ENCODE measurements around the gene LRP5.

LRP5 gene

DNA sequence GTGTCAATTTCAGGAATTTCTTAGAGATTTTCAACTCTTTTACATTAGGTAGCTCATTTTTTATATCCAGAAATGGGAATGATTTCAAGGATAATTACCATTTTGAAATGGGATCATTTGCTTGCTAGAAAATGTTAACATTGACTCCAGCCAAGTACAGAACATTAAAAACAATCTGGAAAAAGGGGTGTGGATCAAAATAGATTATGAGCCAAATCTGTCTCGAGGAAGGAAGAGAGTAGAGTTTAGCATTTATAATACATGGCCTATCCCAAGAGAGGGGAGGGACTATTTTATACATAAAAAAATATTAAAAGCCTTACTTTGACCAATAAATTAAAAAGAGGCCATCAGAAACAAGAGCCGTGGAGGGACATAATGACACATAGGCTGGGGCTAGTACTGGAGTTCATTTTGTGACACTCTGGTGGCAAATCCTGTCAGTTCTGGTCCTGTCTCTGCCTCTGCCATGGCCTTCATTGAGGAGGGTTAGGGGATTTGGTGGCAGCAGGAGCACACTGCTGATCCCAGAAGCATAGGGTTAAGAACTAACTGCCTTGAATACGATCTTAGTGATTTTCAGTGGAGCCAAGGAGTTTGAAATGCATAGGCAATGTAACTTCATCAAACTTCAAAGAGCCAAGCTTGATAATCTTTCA, 168.6 kb downstream of the LRP5 start:
- no peak overlapping the region for H3K4me2 ChIP-seq
- no peak overlapping the region for H3K4me3 ChIP-seq (IDR thresholded peaks at IDR 0.05; ENCODE audit: insufficient read depth, low read depth, low read length)
- H4K20me1 ChIP-seq (ENCODE audit: insufficient read depth) = peaks cover 51% of the 10 kb centered on the region
- TF ChIP-seq, protein P1, sequence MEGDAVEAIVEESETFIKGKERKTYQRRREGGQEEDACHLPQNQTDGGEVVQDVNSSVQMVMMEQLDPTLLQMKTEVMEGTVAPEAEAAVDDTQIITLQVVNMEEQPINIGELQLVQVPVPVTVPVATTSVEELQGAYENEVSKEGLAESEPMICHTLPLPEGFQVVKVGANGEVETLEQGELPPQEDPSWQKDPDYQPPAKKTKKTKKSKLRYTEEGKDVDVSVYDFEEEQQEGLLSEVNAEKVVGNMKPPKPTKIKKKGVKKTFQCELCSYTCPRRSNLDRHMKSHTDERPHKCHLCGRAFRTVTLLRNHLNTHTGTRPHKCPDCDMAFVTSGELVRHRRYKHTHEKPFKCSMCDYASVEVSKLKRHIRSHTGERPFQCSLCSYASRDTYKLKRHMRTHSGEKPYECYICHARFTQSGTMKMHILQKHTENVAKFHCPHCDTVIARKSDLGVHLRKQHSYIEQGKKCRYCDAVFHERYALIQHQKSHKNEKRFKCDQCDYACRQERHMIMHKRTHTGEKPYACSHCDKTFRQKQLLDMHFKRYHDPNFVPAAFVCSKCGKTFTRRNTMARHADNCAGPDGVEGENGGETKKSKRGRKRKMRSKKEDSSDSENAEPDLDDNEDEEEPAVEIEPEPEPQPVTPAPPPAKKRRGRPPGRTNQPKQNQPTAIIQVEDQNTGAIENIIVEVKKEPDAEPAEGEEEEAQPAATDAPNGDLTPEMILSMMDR (conservative IDR thresholded peaks at IDR 0.05; ENCODE audit: low read depth, low read length) = no peak
- H3K79me2 ChIP-seq (ENCODE audit: insufficient read depth, low read depth) = peaks cover 94% of the 10 kb centered on the region
- no peaks in the 10 kb centered on the region for H3K36me3 ChIP-seq (ENCODE audit: insufficient read depth)
- peaks cover 9% of the 10 kb centered on the region for H3K4me1 ChIP-seq (ENCODE audit: low read depth, poor library complexity, severe bottlenecking)
- no peak overlapping the region for H3K27ac ChIP-seq
- no peak overlapping the region for H2AFZ ChIP-seq (ENCODE audit: low read depth)
- no peaks in the 10 kb centered on the region for H3K27me3 ChIP-seq (ENCODE audit: insufficient read depth, low read depth)
- no peak overlapping the region for H3K9ac ChIP-seq

DNA sequence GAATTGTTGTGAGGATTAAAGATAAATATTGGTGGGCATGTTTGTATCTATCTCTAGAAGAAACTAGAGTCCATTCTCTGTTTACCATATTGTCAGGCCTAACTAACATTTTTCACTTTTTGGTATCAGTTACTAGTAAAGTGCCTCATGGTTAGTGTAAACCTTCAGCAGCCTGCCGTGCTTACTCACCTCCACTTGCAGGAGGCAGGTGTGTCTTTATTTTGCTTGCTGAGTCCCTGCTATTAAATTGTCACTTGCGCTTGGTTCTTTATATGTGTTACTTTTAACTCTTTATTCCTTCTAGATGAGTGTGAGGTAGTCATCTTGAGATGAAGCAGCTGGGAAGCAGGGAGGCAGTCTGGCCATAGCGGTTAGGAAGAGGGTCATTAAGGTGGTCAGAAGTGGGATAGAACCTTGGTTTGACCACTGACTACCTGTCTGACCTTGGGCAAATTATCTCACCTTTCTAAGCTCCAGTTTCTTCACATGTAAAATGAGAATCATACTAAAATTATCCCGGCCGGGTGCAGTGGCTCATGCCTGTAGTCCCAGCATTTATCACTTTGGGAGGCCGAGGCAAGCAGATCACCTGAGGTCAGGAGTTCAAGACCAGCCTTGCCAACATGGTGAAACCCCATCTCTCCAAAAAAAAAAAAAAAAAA, 169.3 kb downstream of the LRP5 start:
- no peak overlapping the region for H3K9ac ChIP-seq
- peaks cover 47% of the 10 kb centered on the region for H4K20me1 ChIP-seq (ENCODE audit: insufficient read depth)
- H3K4me1 ChIP-seq (ENCODE audit: low read depth, poor library complexity, severe bottlenecking) = peaks cover 16% of the 10 kb centered on the region
- no peak overlapping the region for H2AFZ ChIP-seq (ENCODE audit: low read depth)
- peaks cover 98% of the 10 kb centered on the region for H3K79me2 ChIP-seq (ENCODE audit: insufficient read depth, low read depth)
- no peaks in the 10 kb centered on the region for H3K36me3 ChIP-seq (ENCODE audit: insufficient read depth)
- H3K27ac ChIP-seq = no peak overlapping the region
- no peak overlapping the region for H3K4me2 ChIP-seq
- H3K4me3 ChIP-seq (IDR thresholded peaks at IDR 0.05; ENCODE audit: insufficient read depth, low read depth, low read length) = no peak overlapping the region
- TF ChIP-seq, protein P1 (conservative IDR thresholded peaks at IDR 0.05; ENCODE audit: low read depth, low read length) = no peak
- no peaks in the 10 kb centered on the region for H3K27me3 ChIP-seq (ENCODE audit: insufficient read depth, low read depth)

DNA sequence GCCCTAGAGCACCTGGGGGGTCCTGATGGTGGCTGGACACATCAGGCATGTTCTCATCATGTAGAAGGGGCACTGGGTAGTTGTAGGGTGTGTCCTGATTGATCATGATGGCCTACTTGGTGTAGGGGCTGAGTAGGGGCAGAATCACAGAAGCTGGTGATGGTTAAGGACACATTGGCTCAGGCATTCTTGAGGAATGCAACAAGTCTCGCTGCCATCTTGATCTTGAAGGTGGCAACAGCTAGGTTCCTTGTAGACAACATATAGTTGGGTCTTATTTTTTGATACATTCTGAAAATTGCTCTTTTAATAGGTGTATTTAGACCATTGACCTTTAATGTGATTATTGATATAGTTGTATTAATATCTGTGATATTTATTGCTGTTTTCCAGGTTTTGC, 176.2 kb downstream of the LRP5 start:
- TF ChIP-seq, protein P1 (conservative IDR thresholded peaks at IDR 0.05; ENCODE audit: low read depth, low read length) = no peak
- no peak overlapping the region for H3K4me2 ChIP-seq
- H3K27me3 ChIP-seq (ENCODE audit: insufficient read depth, low read depth) = no peaks in the 10 kb centered on the region
- no peak overlapping the region for H3K27ac ChIP-seq
- H4K20me1 ChIP-seq (ENCODE audit: insufficient read depth) = peaks cover 43% of the 10 kb centered on the region
- peaks cover 31% of the 10 kb centered on the region for H3K4me1 ChIP-seq (ENCODE audit: low read depth, poor library complexity, severe bottlenecking)
- peaks cover 97% of the 10 kb centered on the region for H3K79me2 ChIP-seq (ENCODE audit: insufficient read depth, low read depth)
- H3K36me3 ChIP-seq (ENCODE audit: insufficient read depth) = no peaks in the 10 kb centered on the region
- no peak overlapping the region for H3K9ac ChIP-seq
- H2AFZ ChIP-seq (ENCODE audit: low read depth) = no peak overlapping the region
- H3K4me3 ChIP-seq (IDR thresholded peaks at IDR 0.05; ENCODE audit: insufficient read depth, low read depth, low read length) = no peak overlapping the region

DNA sequence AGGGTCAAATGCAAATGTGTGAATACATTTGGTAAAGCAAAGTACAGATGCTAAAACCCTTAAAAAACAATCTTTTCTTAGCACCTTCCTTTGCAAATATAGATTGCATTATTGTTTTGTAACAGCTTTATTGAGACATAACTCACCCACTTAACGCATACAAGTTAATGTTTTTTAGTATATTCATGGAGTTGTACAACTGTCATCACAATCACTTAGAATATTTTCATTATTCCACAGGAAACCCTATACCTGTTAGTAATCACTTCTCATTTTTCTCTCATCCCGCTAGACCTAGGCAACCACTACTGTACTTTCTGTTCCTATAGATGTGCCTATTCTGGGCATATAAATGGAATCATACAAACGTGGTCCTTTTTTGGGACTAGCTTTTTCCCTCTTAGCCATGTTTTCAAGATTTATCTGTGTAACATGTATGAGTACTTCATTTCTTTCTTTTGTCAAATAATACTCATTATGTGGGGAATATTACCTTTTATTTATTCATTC, 182.9 kb downstream of the LRP5 start:
- no peak overlapping the region for H3K27ac ChIP-seq
- TF ChIP-seq, protein P1 (conservative IDR thresholded peaks at IDR 0.05; ENCODE audit: low read depth, low read length) = no peak
- no peaks in the 10 kb centered on the region for H3K36me3 ChIP-seq (ENCODE audit: insufficient read depth)
- no peak overlapping the region for H2AFZ ChIP-seq (ENCODE audit: low read depth)
- peaks cover 93% of the 10 kb centered on the region for H3K79me2 ChIP-seq (ENCODE audit: insufficient read depth, low read depth)
- peaks cover 64% of the 10 kb centered on the region for H4K20me1 ChIP-seq (ENCODE audit: insufficient read depth)
- H3K4me1 ChIP-seq (ENCODE audit: low read depth, poor library complexity, severe bottlenecking) = peaks cover 28% of the 10 kb centered on the region
- H3K4me3 ChIP-seq (IDR thresholded peaks at IDR 0.05; ENCODE audit: insufficient read depth, low read depth, low read length) = no peak overlapping the region
- H3K9ac ChIP-seq = no peak overlapping the region
- H3K27me3 ChIP-seq (ENCODE audit: insufficient read depth, low read depth) = no peaks in the 10 kb centered on the region
- no peak overlapping the region for H3K4me2 ChIP-seq

Measured in KMS-11 (cell line).